Keratinocyte (primary cell): Measurements from ENCODE around the gene CNN1. TPM values are rescaled to one million over a fixed set of nuclear protein-coding genes. Genes with fewer than 3 reads are reported as not detected.

Experiments
- DNase-seq: peaks from one replicate; pipeline ENCODE4 v3.0.0-alpha.2; 2011; ENCODE audit warnings: low read depth, missing footprints, low spot score
- FAIRE-seq: peaks from 2 replicates; lab custom pipeline; 2011; peaks lifted over from hg19 to GRCh38; lab: Jason Lieb, UNC
- H2AFZ ChIP-seq: 2 replicates; pipeline ENCODE4 v1.6.0; 2012; ENCODE audit warnings: low read length, control low read depth, inconsistent platforms; ENCODE audit not compliant: control insufficient read depth
- H3K27ac ChIP-seq: 2 replicates; pipeline ENCODE4 v1.5.1; 2011; ENCODE audit warnings: low read length; ENCODE audit not compliant: control insufficient read depth, insufficient read depth
- H3K27me3 ChIP-seq: 3 replicates; pipeline ENCODE4 v1.6.0; 2011; ENCODE audit warnings: low read length; ENCODE audit not compliant: control insufficient read depth, insufficient read depth; ENCODE audit errors: extremely low read depth
- H3K36me3 ChIP-seq, 2 experiments: 2 replicates in 1 of 2; 3 replicates in 1 of 2; pipeline ENCODE4 v1.5.1; 2011; ENCODE audit warnings: low read length in 2 of 2, mild to moderate bottlenecking in 1 of 2; ENCODE audit not compliant: control insufficient read depth in 2 of 2, insufficient read depth in 2 of 2; ENCODE audit errors: extremely low read depth in 1 of 2
- H3K4me1 ChIP-seq: 3 replicates; pipeline ENCODE4 v1.5.1; 2011; ENCODE audit warnings: low read length; ENCODE audit not compliant: control insufficient read depth, insufficient read depth; ENCODE audit errors: extremely low read depth
- H3K4me2 ChIP-seq: 3 replicates; pipeline ENCODE4 v1.6.0; 2011; ENCODE audit warnings: low read depth, low read length; ENCODE audit not compliant: control insufficient read depth, insufficient read depth; ENCODE audit errors: extremely low read depth
- H3K4me3 ChIP-seq, 3 experiments: fragments of 200-600 bp in 1 of 3; sonication (generic) in 1 of 3; 2 replicates in 2 of 3; 3 replicates in 1 of 3; pipeline ENCODE4 v1.5.1; 2011 to 2016; ENCODE audit warnings: low read length in 3 of 3, mild to moderate bottlenecking in 3 of 3, control low read depth in 2 of 3, inconsistent platforms in 1 of 3, low read depth in 1 of 3, mixed read lengths in 1 of 3, mixed run types in 1 of 3, moderate library complexity in 1 of 3; ENCODE audit not compliant: control insufficient read depth in 2 of 3, insufficient read depth in 2 of 3; ENCODE audit errors: extremely low read depth in 1 of 3
- H3K79me2 ChIP-seq: 2 replicates; pipeline ENCODE4 v1.6.0; 2012; ENCODE audit warnings: low read length; ENCODE audit not compliant: control insufficient read depth, insufficient read depth
- H3K9ac ChIP-seq: 3 replicates; pipeline ENCODE4 v1.6.0; 2011; ENCODE audit warnings: low read length; ENCODE audit not compliant: control insufficient read depth, insufficient read depth; ENCODE audit errors: extremely low read depth
- H3K9me1 ChIP-seq: 3 replicates; pipeline ENCODE4 v1.6.0; 2011; ENCODE audit warnings: low read length; ENCODE audit not compliant: control insufficient read depth, insufficient read depth; ENCODE audit errors: extremely low read depth
- H3K9me3 ChIP-seq: 2 replicates; pipeline ENCODE4 v1.5.1; 2012; ENCODE audit warnings: low read depth, low read length; ENCODE audit not compliant: control insufficient read depth
- H4K20me1 ChIP-seq: 3 replicates; pipeline ENCODE4 v1.6.0; 2011; ENCODE audit warnings: low read length; ENCODE audit not compliant: control insufficient read depth, insufficient read depth; ENCODE audit errors: extremely low read depth
- CTCF ChIP-seq, 3 experiments: IDR thresholded peaks in 1 of 3; conservative IDR thresholded peaks in 1 of 3; optimal IDR thresholded peaks in 1 of 3; 2 replicates in 2 of 3; 3 replicates in 1 of 3; pipeline versions ENCODE3 to v1.5.1; 2011; ENCODE audit warnings: low read length in 3 of 3, mild to moderate bottlenecking in 3 of 3, moderate library complexity in 2 of 3, control low read depth in 1 of 3, inconsistent platforms in 1 of 3; ENCODE audit not compliant: insufficient read depth in 2 of 3; ENCODE audit errors: extremely low read depth in 1 of 3
- EZH2 ChIP-seq: IDR thresholded peaks from one replicate; pipeline ENCODE4 v1.6.1; 2012; ENCODE audit warnings: inconsistent platforms, mild to moderate bottlenecking, low read length, moderate library complexity
- dilution Hi-C: fragments of 300-500 bp; cut with MboI; formaldehyde crosslinking; loops from one replicate; pipeline ENCODE4 v1.7.0; 2020; ENCODE audit warnings: low sequenced_read_pairs; ENCODE audit not compliant: extremely low pct_ligation_motif_present
- polyA plus RNA-seq, 5 experiments: library from polyadenylated mRNA; depleted of rRNA in 3 of 5; stranded (reverse) in 3 of 5; stranded (forward) in 1 of 5; unstranded in 1 of 5; fragments of >200 nt; gene quantifications; 1 replicate in 1 of 5; 2 replicates in 3 of 5; 3 replicates in 1 of 5; pipeline versions ENCODE4 v1.2.1 to v1.2.3, GENCODE V29; 2011 to 2012; ENCODE audit warnings: missing spikeins in 2 of 5, low read depth in 1 of 5, low replicate concordance in 1 of 5

The CNN1 gene
- polyA plus RNA-seq, 1 donor (not counting 4 experiments of a cell fraction or from before 2014, with no cell fraction given), result not detected

GRCh38 chr19:11541238-11541637 lies 2.6 kb downstream of the CNN1 start:
- H3K4me3 ChIP-seq, result no peak overlapping the region
- no peak for FAIRE-seq
- no peak for DNase-seq
- no peak overlapping the region for H3K27ac ChIP-seq
- H3K9me3 ChIP-seq, result no peaks in the 10 kb centered on the region
- dilution Hi-C loops, result no loop called here
- H3K9me1 ChIP-seq, result no peaks in the 10 kb centered on the region
- TF ChIP-seq EZH2, result no peak
- TF ChIP-seq CTCF (optimal IDR thresholded peaks at IDR 0.05 in 1 of 3, IDR thresholded peaks at IDR 0.05 in 1 of 3, conservative IDR thresholded peaks at IDR 0.05 in 1 of 3; ENCODE audit: extremely low read depth in 1 of 3, insufficient read depth in 2 of 3, low read length in 3 of 3), result no peak
- H3K27me3 ChIP-seq, result peaks cover 12% of the 10 kb centered on the region
- no peak overlapping the region for H3K9ac ChIP-seq
- H3K4me1 ChIP-seq, result peaks cover 9% of the 10 kb centered on the region
- peaks cover 2% of the 10 kb centered on the region for H4K20me1 ChIP-seq
- no peaks in the 10 kb centered on the region for H3K36me3 ChIP-seq
- no peak overlapping the region for H3K4me2 ChIP-seq
- H2AFZ ChIP-seq, result no peak overlapping the region
- no peaks in the 10 kb centered on the region for H3K79me2 ChIP-seq

GRCh38 chr19:11547929-11548700 lies 9.5 kb downstream of the CNN1 start:
- Histone ChIP-seq H2AFZ (no peak overlapping the region), H3K27me3 (no peaks in the 10 kb centered on the region), H3K9me3 (no peaks in the 10 kb centered on the region), H4K20me1 (peaks cover 2% of the 10 kb centered on the region), H3K4me3 (no peak overlapping the region), H3K79me2 (no peaks in the 10 kb centered on the region), H3K9me1 (no peaks in the 10 kb centered on the region), H3K9ac (no peak overlapping the region), H3K36me3 (peaks cover 4 to 5% of the 10 kb centered on the region in 2 experiments), H3K27ac (no peak overlapping the region), H3K4me2 (no peak overlapping the region), H3K4me1 (peaks cover 7% of the 10 kb centered on the region)
- FAIRE-seq (no peak), DNase-seq (no peak)
- TF ChIP-seq EZH2 (no peak), CTCF (optimal IDR thresholded peaks at IDR 0.05 in 1 of 3, IDR thresholded peaks at IDR 0.05 in 1 of 3, conservative IDR thresholded peaks at IDR 0.05 in 1 of 3; ENCODE audit: extremely low read depth in 1 of 3, insufficient read depth in 2 of 3, low read length in 3 of 3) (no peak)
- dilution Hi-C loops, result no loop called here
